ENCODE data around the gene WWOX.

GRCh38 chr16:78998879-78999278 lies 899.4 kb downstream of the WWOX start:
- TF ChIP-seq POLR2A (IDR thresholded peaks at IDR 0.05; ENCODE audit: low read length), result no peak
- TF ChIP-seq GATA1 (IDR thresholded peaks at IDR 0.05; ENCODE audit: low read depth, low read length), result no peak
